NCI-H2029 (cell line): Measurements from ENCODE around the gene C9orf153.
A peak's percentile ranks its signal among the peaks of the same experiment; 100 is the strongest.
"Not testable (repeated sequence)": the region's sequence is repeated elsewhere in the genome, so short reads cannot be mapped to it uniquely, and the experiment has no call there.

ENCODE experiments used
- DNase-seq: peaks from one replicate; lab custom pipeline; 2025; lab: John Stamatoyannopoulos, UW

The C9orf153 gene

GRCh38 chr9:86259557-86259956, at the start of gene C9orf153:
Gene C9orf153, minus strand, starts transcription at chr9:86259657. Its CDS starts 30,054 bp downstream, at chr9:86229603.
- no peak for DNase-seq

- no peak for DNase-seq
Measured at GRCh38 chr9:86308687-86309086, 49.2 kb upstream of the C9orf153 start.

GRCh38 chr9:86304236-86304730, 44.8 kb upstream of the C9orf153 start:
- no peak for DNase-seq

- DNase-seq = no peak
Measured at GRCh38 chr9:86303316-86303975, 44.0 kb upstream of the C9orf153 start.

- no peak for DNase-seq
Measured at GRCh38 chr9:86301686-86302085, 42.2 kb upstream of the C9orf153 start.

- no peak for DNase-seq
Measured at GRCh38 chr9:86300701-86301100, 41.2 kb upstream of the C9orf153 start.

- peak; percentile 30 for DNase-seq
Measured at GRCh38 chr9:86298873-86299272, 39.4 kb upstream of the C9orf153 start.

- DNase-seq = not testable (repeated sequence)
Measured at GRCh38 chr9:86290341-86290740, 30.9 kb upstream of the C9orf153 start.

GRCh38 chr9:86288499-86289198, 29.2 kb upstream of the C9orf153 start:
- no peak for DNase-seq

- DNase-seq = no peak
Measured at GRCh38 chr9:86287013-86287412, 27.6 kb upstream of the C9orf153 start.

GRCh38 chr9:86286278-86286677, 26.8 kb upstream of the C9orf153 start:
- DNase-seq = no peak

- DNase-seq = no peak
Measured at GRCh38 chr9:86285261-86285660, 25.8 kb upstream of the C9orf153 start.

- DNase-seq = no peak
Measured at GRCh38 chr9:86282979-86283535, 23.6 kb upstream of the C9orf153 start.

- DNase-seq = peak; percentile 94
Measured at GRCh38 chr9:86282077-86282978, 22.9 kb upstream of the C9orf153 start, which contains the start of gene ISCA1. Gene ISCA1, minus strand, starts transcription at chr9:86282538. Its CDS starts 80 bp downstream, at chr9:86282458.

- no peak for DNase-seq
Measured at GRCh38 chr9:86281593-86282076, 22.2 kb upstream of the C9orf153 start.

GRCh38 chr9:86280580-86280979, 21.1 kb upstream of the C9orf153 start:
- DNase-seq = no peak

- no peak for DNase-seq
Measured at GRCh38 chr9:86279839-86280238, 20.4 kb upstream of the C9orf153 start.

GRCh38 chr9:86277072-86277471, 17.6 kb upstream of the C9orf153 start:
- no peak for DNase-seq

GRCh38 chr9:86275962-86276361, 16.5 kb upstream of the C9orf153 start:
- no peak for DNase-seq

- DNase-seq = no peak
Measured at GRCh38 chr9:86274821-86275643, 15.6 kb upstream of the C9orf153 start.

GRCh38 chr9:86272221-86272620, 12.8 kb upstream of the C9orf153 start:
- DNase-seq = no peak
